Spleen (tissue), 11 donors: ENCODE results near the gene DAPK1. TPM values are rescaled to one million over a fixed set of nuclear protein-coding genes. Genes with fewer than 3 reads are reported as not detected.

Experiments
- DNase-seq: peaks from one replicate; pipeline ENCODE4 v3.0.0-alpha.2; 2020
- H3K27ac ChIP-seq, 8 donors: fragments of 200-600 bp; sonication (generic) in 7 of 8; 1 replicate in 4 of 8; 2 replicates in 4 of 8; pipeline versions ENCODE4 v1.5.0 to v1.8.0; 2016 to 2021; ENCODE audit warnings: inconsistent platforms in 4 of 8, mild to moderate bottlenecking in 4 of 8, moderate library complexity in 1 of 8
- H3K27me3 ChIP-seq, 7 donors: fragments of 200-600 bp; sonication (generic) in 6 of 7; replicated peaks in 1 of 7; 1 replicate in 4 of 7; 2 replicates in 3 of 7; pipeline versions ENCODE4 v1.5.0 to v1.8.0; 2016 to 2021; ENCODE audit warnings: inconsistent platforms in 3 of 7, mild to moderate bottlenecking in 1 of 7
- H3K36me3 ChIP-seq, 6 donors: fragments of 200-600 bp; sonication (generic) in 5 of 6; 1 replicate in 4 of 6; 2 replicates in 2 of 6; pipeline versions ENCODE4 v1.5.0 to v1.8.0; 2016 to 2021; ENCODE audit warnings: inconsistent platforms in 2 of 6
- H3K4me1 ChIP-seq, 6 donors: fragments of 200-600 bp; sonication (generic) in 5 of 6; 1 replicate in 3 of 6; 2 replicates in 3 of 6; pipeline versions ENCODE4 v1.5.0 to v1.8.0; 2016 to 2021; ENCODE audit warnings: inconsistent platforms in 3 of 6
- H3K4me3 ChIP-seq, 8 donors: fragments of 200-600 bp; sonication (generic) in 7 of 8; 1 replicate in 4 of 8; 2 replicates in 4 of 8; pipeline versions ENCODE4 v1.5.0 to v1.8.0; 2016 to 2021; ENCODE audit warnings: inconsistent platforms in 4 of 8, mild to moderate bottlenecking in 4 of 8, moderate library complexity in 2 of 8
- H3K9me3 ChIP-seq, 8 donors: fragments of 200-600 bp; sonication (generic) in 7 of 8; 1 replicate in 4 of 8; 2 replicates in 4 of 8; pipeline versions ENCODE4 v1.5.0 to v1.8.0; 2016 to 2021; ENCODE audit warnings: inconsistent platforms in 4 of 8
- CTCF ChIP-seq, 11 experiments: fragments of 200-600 bp in 7 of 11; fragments of 450-650 bp in 4 of 11; sonication (generic) in 4 of 11; IDR thresholded peaks in 8 of 11; conservative IDR thresholded peaks in 3 of 11; 1 replicate in 7 of 11; 2 replicates in 4 of 11; pipeline versions ENCODE4 v1.4.0 to v1.8.0; 2016 to 2021; ENCODE audit warnings: antibody characterized with exemption in 11 of 11, inconsistent platforms in 4 of 11, mild to moderate bottlenecking in 1 of 11
- POLR2A ChIP-seq, 3 donors: fragments of 450-650 bp; IDR thresholded peaks; one replicate each; pipeline ENCODE4 v1.5.1; 2017; ENCODE audit warnings: antibody characterized with exemption in 3 of 3, mild to moderate bottlenecking in 1 of 3
- POLR2AphosphoS5 ChIP-seq, 3 donors: sonication (generic); formaldehyde crosslinking; IDR thresholded peaks; one replicate each; pipeline ENCODE4 v1.5.1; 2017; ENCODE audit warnings: antibody characterized with exemption in 3 of 3
- WGBS, 5 donors: extraction: QIAGEN DNeasy Blood & Tissue Kit in 3 of 5; methylation state at CpG; one replicate each; pipeline versions ENCODE4 v1.1.5 to v1.1.7; 2013 to 2018; 5-methylcytosine and 5-hydroxymethylcytosine counted together
- intact Hi-C: fragments of 100-400 bp; cut with DNase I; formaldehyde crosslinking; loops from one replicate; pipeline ENCODE4 v1.15.0; 2023; ENCODE audit warnings: low total_unique reads
- polyA plus RNA-seq, 3 donors: library from polyadenylated mRNA; stranded (reverse); fragments of 200-250 nt; gene quantifications; one replicate each; pipeline ENCODE4 v1.2.1, GENCODE V29; 2013
- total RNA-seq, 7 donors: library from RNA; depleted of rRNA in 3 of 7; stranded (reverse); fragments of >200 nt in 3 of 7; fragmentation: NEBNext Ultra II Directional in 4 of 7; extraction: Animal tissue kit (Norgen Biotek cat#: 25700) in 4 of 7; gene quantifications; one replicate each; pipeline versions ENCODE4 v1.1.0 to v1.2.1, GENCODE V29; 2016 to 2021
- donor health status: healthy with polysubstance abuse.
- donor health status: DM: no; HTN: no; CAD: no; lungs with moderate emphysema.
- donor health status: DM: no; HTN: no; CAD: no.
- donor health status: Bipolar disorder and iron deficiency.
- donor health status: healthy.
- donor health status: DM: no; HTN: no; CAD: no.
- donor health status: DM: yes; HTN: yes; CAD: no.

The DAPK1 gene
- total and polyA plus RNA-seq, 10 donors, result 6.4 to 126 (median 102) TPM

DNA sequence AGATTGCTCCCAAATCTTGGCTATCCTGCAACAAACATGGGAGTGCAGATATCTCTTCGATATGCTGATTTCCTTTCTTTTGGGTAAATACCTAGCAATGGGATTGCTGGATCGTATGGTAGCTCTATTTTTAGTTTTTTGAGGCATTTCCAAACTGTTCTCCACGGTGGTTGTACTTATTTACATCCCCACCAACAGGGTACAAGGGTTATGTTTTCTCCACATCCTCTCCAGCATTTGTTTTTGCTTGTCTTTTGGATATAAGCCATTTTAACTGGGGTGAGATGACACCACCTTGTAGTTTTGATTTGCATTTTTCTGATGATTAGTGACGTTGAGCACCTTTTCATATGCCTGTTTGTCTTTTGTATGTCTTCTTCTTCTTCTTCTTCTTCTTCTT, 248.5 kb downstream of the DAPK1 start:
- TF ChIP-seq CTCF (IDR thresholded peaks at IDR 0.05 in 8 of 11, conservative IDR thresholded peaks at IDR 0.05 in 3 of 11) (no peak), POLR2A (IDR thresholded peaks at IDR 0.05) (no peak), POLR2AphosphoS5 (IDR thresholded peaks at IDR 0.05) (no peak)
- no peak for DNase-seq
- intact Hi-C loops, result no loop called here
- H3K36me3 ChIP-seq, result no peaks in the 10 kb centered on the region
- H3K4me3 ChIP-seq, result no peak overlapping the region
- H3K27ac ChIP-seq, result no peak overlapping the region
- H3K9me3 ChIP-seq, result peaks cover 0 to 20% (median 12%) of the 10 kb centered on the region in 8 donors
- H3K4me1 ChIP-seq, result no peaks in the 10 kb centered on the region
- H3K27me3 ChIP-seq, result no peaks in the 10 kb centered on the region
- WGBS, 5 donors, result 68 to 86% (median 73%) methylated on average over 4 of the region's 4 CpGs

GRCh38 chr9:87748881-87749280, 251.2 kb downstream of the DAPK1 start:
- no peak overlapping the region for H3K27ac ChIP-seq
- H3K9me3 ChIP-seq, result peaks cover 0 to 13% (median 9%) of the 10 kb centered on the region in 8 donors
- H3K4me3 ChIP-seq, result no peak overlapping the region
- H3K36me3 ChIP-seq, result no peaks in the 10 kb centered on the region
- TF ChIP-seq CTCF (IDR thresholded peaks at IDR 0.05 in 8 of 11, conservative IDR thresholded peaks at IDR 0.05 in 3 of 11), result no peak
- TF ChIP-seq POLR2AphosphoS5 (IDR thresholded peaks at IDR 0.05), result no peak
- 8 to 28% (median 15%) methylated on average over 1 of the region's 1 CpG for WGBS, 5 donors
- DNase-seq, result no peak
- H3K4me1 ChIP-seq, result no peaks in the 10 kb centered on the region
- no peaks in the 10 kb centered on the region for H3K27me3 ChIP-seq
- intact Hi-C loops, result no loop called here

- no peaks in the 10 kb centered on the region for H3K36me3 ChIP-seq
- no peaks in the 10 kb centered on the region for H3K4me1 ChIP-seq
- TF ChIP-seq CTCF (IDR thresholded peaks at IDR 0.05 in 8 of 11, conservative IDR thresholded peaks at IDR 0.05 in 3 of 11) (no peak), POLR2AphosphoS5 (IDR thresholded peaks at IDR 0.05) (no peak), POLR2A (IDR thresholded peaks at IDR 0.05) (no peak)
- intact Hi-C loops, result no loop called here
- H3K27ac ChIP-seq, result no peak overlapping the region
- H3K27me3 ChIP-seq, result no peaks in the 10 kb centered on the region
- peaks cover 0 to 14% (median 8%) of the 10 kb centered on the region in 8 donors for H3K9me3 ChIP-seq
- no peak overlapping the region for H3K4me3 ChIP-seq
- 55 to 70% (median 67%) methylated on average over 5 of the region's 5 CpGs for WGBS, 5 donors
- no peak for DNase-seq
Observed at GRCh38 chr9:87749335-87750035, 251.8 kb downstream of the DAPK1 start.

DNA sequence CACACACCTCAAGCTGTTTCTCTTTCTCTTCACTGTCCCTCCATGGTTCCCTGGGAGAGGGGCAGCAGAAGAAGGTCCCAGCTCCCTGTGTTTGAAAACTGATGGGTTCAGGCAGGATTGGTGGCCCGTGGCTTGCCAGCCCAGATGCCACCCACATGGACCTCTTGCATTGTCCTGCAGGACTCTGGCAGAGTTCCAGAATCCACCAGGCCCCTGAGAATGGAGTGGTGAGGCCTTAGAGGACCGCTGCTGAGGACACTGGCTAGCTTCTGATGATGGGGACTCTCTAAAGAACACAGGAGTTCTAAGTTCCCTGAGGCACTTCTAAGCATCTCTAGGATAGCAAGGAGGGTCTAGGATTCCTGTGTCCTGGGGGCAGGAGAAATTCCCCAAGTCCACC, 253.1 kb downstream of the DAPK1 start:
- Histone ChIP-seq H3K27ac (no peak overlapping the region), H3K36me3 (no peaks in the 10 kb centered on the region), H3K9me3 (peaks cover 0 to 14% (median 8%) of the 10 kb centered on the region in 8 donors), H3K4me3 (no peak overlapping the region), H3K4me1 (no peaks in the 10 kb centered on the region), H3K27me3 (no peaks in the 10 kb centered on the region)
- intact Hi-C loops, result no loop called here
- TF ChIP-seq POLR2A (IDR thresholded peaks at IDR 0.05) (no peak), POLR2AphosphoS5 (IDR thresholded peaks at IDR 0.05) (no peak), CTCF (IDR thresholded peaks at IDR 0.05 in 8 of 11, conservative IDR thresholded peaks at IDR 0.05 in 3 of 11) (no peak)
- no peak for DNase-seq
- WGBS, 5 donors, result 42 to 79% (median 46%) methylated on average over 2 of the region's 2 CpGs; no CpG with 5 or more reads in 1 of the 5 donors
